IMR-90 (cell line): ENCODE measurements around the gene COLEC12.

ENCODE experiments used
- CEBPB ChIP-seq: IDR thresholded peaks from 2 replicates; pipeline ENCODE4 v1.6.1; 2012; ENCODE audit warnings: low read depth, low read length, improper control_type of control experiment
- CTCF ChIP-seq: conservative IDR thresholded peaks from 2 replicates; pipeline ENCODE4 v1.5.1; 2012; ENCODE audit warnings: mild to moderate bottlenecking, low read depth, low read length, improper control_type of control experiment
- MAFK ChIP-seq: IDR thresholded peaks from 2 replicates; pipeline ENCODE4 v1.6.1; 2012; ENCODE audit warnings: low read depth, low read length, improper control_type of control experiment
- MXI1 ChIP-seq: IDR thresholded peaks from 2 replicates; pipeline ENCODE4 v1.6.1; 2012; ENCODE audit warnings: low read depth, mild to moderate bottlenecking, low read length, moderate library complexity, borderline replicate concordance
- POLR2A ChIP-seq: IDR thresholded peaks from 2 replicates; pipeline ENCODE4 v1.6.1; 2012; ENCODE audit warnings: mild to moderate bottlenecking, low read depth, low read length
- RAD21 ChIP-seq: IDR thresholded peaks from 2 replicates; pipeline ENCODE4 v1.6.1; 2012; ENCODE audit warnings: low read length, improper control_type of control experiment
- USF2 ChIP-seq: fragments of 150-350 bp; IDR thresholded peaks from 2 replicates; pipeline ENCODE4 v1.6.1; 2017; ENCODE audit warnings: mild to moderate bottlenecking, antibody characterized with exemption, low read length, low read depth

- TF ChIP-seq CEBPB (no peak), POLR2A (no peak), CTCF (no peak), MXI1 (no peak), RAD21 (no peak), USF2 (no peak), MAFK (no peak)
Observed at GRCh38 chr18:424071-424661, 76.3 kb downstream of the COLEC12 start.
